Breast epithelium (tissue), 4 donors: Measurements from ENCODE around the gene DOCK10. TPM values are rescaled to one million over a fixed set of nuclear protein-coding genes. Genes with fewer than 3 reads are reported as not detected.

ENCODE experiments used
- DNase-seq, 2 donors: peaks; one replicate each; pipeline ENCODE4 v3.0.0-alpha.2; 2019; ENCODE audit warnings: low spot score in 2 of 2
- H3K27ac ChIP-seq, 2 donors: fragments of 200-600 bp; sonication (generic) in 1 of 2; one replicate each; pipeline ENCODE4 v1.5.1; 2016 to 2019; ENCODE audit warnings: mild to moderate bottlenecking in 1 of 2
- H3K27me3 ChIP-seq, 2 donors: fragments of 200-600 bp; sonication (generic) in 1 of 2; one replicate each; pipeline versions ENCODE4 v1.5.1 to v1.6.0; 2017 to 2019; ENCODE audit warnings: control low read depth in 1 of 2, mild to moderate bottlenecking in 1 of 2
- H3K36me3 ChIP-seq: fragments of 200-600 bp; one replicate; pipeline ENCODE4 v1.5.1; 2019
- H3K4me1 ChIP-seq, 2 donors: fragments of 200-600 bp; sonication (generic); one replicate each; pipeline ENCODE4 v1.5.1; 2016 to 2019; ENCODE audit warnings: control low read depth in 1 of 2
- H3K4me3 ChIP-seq, 3 donors: fragments of 200-600 bp; sonication (generic); 1 replicate in 2 of 3; 2 replicates in 1 of 3; pipeline ENCODE4 v1.5.1; 2016 to 2019; ENCODE audit warnings: mild to moderate bottlenecking in 3 of 3, moderate library complexity in 2 of 3
- H3K9me3 ChIP-seq, 2 donors: fragments of 200-600 bp; sonication (generic) in 1 of 2; one replicate each; pipeline ENCODE4 v1.5.1; 2016 to 2019; ENCODE audit warnings: control low read depth in 1 of 2
- POLR2A ChIP-seq: fragments of 450-650 bp; IDR thresholded peaks from one replicate; pipeline ENCODE4 v1.6.1; 2016; ENCODE audit warnings: antibody characterized with exemption, mild to moderate bottlenecking, moderate library complexity
- POLR2AphosphoS5 ChIP-seq, 3 donors: sonication (generic); formaldehyde crosslinking; IDR thresholded peaks; one replicate each; pipeline ENCODE4 v1.6.1; 2017; ENCODE audit warnings: antibody characterized with exemption in 3 of 3
- intact Hi-C: fragments of 100-400 bp; cut with DNase I; formaldehyde crosslinking; loops from one replicate; pipeline ENCODE4 v1.15.1; 2023; ENCODE audit warnings: low total_unique reads
- total RNA-seq, 3 donors: library from RNA; depleted of rRNA; stranded (reverse); fragments of >200 nt; gene quantifications; one replicate each; pipeline ENCODE4 v1.1.0, GENCODE V29; 2016
- TF ChIP-seq, protein P1 (sequence below), 3 donors: fragments of 450-650 bp; IDR thresholded peaks; one replicate each; pipeline ENCODE4 v1.5.1; 2016 to 2017; ENCODE audit warnings: antibody characterized with exemption in 3 of 3, mild to moderate bottlenecking in 3 of 3, moderate library complexity in 3 of 3

DOCK10 gene
- total RNA-seq, 3 donors from 2014 or later, result 13.8 to 23.9 (median 15.4) TPM

- Histone ChIP-seq H3K36me3 (no peaks in the 10 kb centered on the region), H3K4me1 (no peaks in the 10 kb centered on the region), H3K4me3 (no peak overlapping the region), H3K27me3 (no peaks in the 10 kb centered on the region), H3K9me3 (no peaks in the 10 kb centered on the region), H3K27ac (no peak overlapping the region)
- intact Hi-C loops, result no loop called here
- no peak for DNase-seq
- TF ChIP-seq POLR2AphosphoS5 (IDR thresholded peaks at IDR 0.05) (no peak), POLR2A (no peak)
- TF ChIP-seq, protein P1, sequence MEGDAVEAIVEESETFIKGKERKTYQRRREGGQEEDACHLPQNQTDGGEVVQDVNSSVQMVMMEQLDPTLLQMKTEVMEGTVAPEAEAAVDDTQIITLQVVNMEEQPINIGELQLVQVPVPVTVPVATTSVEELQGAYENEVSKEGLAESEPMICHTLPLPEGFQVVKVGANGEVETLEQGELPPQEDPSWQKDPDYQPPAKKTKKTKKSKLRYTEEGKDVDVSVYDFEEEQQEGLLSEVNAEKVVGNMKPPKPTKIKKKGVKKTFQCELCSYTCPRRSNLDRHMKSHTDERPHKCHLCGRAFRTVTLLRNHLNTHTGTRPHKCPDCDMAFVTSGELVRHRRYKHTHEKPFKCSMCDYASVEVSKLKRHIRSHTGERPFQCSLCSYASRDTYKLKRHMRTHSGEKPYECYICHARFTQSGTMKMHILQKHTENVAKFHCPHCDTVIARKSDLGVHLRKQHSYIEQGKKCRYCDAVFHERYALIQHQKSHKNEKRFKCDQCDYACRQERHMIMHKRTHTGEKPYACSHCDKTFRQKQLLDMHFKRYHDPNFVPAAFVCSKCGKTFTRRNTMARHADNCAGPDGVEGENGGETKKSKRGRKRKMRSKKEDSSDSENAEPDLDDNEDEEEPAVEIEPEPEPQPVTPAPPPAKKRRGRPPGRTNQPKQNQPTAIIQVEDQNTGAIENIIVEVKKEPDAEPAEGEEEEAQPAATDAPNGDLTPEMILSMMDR (IDR thresholded peaks at IDR 0.05), result no peak
These were observed 196.1 kb downstream of the DOCK10 start for GRCh38 chr2:224846161-224846560.

DNA sequence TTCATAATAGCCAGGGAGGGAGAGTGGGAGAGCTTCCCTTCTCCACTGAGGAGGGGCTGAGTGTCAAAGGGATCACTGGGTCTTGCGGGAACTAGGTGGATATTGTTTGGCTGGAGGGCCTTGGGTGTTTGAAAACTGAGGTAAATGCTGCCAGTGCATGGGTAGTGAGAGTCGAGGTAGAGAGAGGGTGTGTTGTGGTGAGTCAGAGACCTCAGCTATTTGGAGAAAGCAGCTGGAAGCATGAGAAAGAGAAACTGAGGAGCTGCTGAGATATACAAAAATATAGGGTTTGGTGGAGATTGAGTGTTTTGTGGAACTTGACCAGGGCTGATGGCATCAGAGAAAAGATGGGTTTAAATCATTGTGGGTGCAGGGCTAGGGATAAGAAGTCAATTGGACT, 199.1 kb downstream of the DOCK10 start:
- H3K36me3 ChIP-seq, result no peaks in the 10 kb centered on the region
- no peak for DNase-seq
- H3K9me3 ChIP-seq, result no peaks in the 10 kb centered on the region
- no peak overlapping the region for H3K4me3 ChIP-seq
- intact Hi-C loops, result no loop called here
- no peak overlapping the region for H3K27ac ChIP-seq
- no peaks in the 10 kb centered on the region for H3K4me1 ChIP-seq
- TF ChIP-seq, protein P1 (IDR thresholded peaks at IDR 0.05), result no peak
- TF ChIP-seq POLR2AphosphoS5 (IDR thresholded peaks at IDR 0.05) (no peak), POLR2A (no peak)
- H3K27me3 ChIP-seq, result no peaks in the 10 kb centered on the region

DNA sequence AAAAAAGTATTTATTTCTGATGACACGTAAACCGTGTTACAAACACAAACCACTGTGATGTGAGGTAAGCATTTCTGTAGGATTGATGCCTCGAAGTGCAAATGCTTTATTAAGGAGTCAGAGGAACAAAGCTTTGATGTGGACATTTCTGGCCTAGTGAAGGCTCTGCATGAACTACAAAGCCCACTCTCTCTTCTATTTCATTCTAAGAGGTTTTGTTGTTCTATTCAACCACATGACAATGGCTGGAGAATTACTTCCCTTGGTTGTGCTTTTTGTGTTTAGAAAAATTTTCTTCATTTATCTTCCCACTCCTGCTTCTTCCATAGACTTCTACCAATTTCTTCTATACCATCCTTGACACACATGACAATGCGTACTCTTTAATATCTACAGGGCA, 200.4 kb downstream of the DOCK10 start:
- no peak for DNase-seq
- Histone ChIP-seq H3K4me3 (no peak overlapping the region), H3K27me3 (no peaks in the 10 kb centered on the region), H3K9me3 (no peaks in the 10 kb centered on the region), H3K36me3 (no peaks in the 10 kb centered on the region), H3K4me1 (no peaks in the 10 kb centered on the region), H3K27ac (no peak overlapping the region)
- TF ChIP-seq POLR2AphosphoS5 (IDR thresholded peaks at IDR 0.05), result no peak
- TF ChIP-seq, protein P1 (IDR thresholded peaks at IDR 0.05), result no peak
- no peak for TF ChIP-seq POLR2A
- intact Hi-C loops, result no loop called here

GRCh38 chr2:224838335-224838734, 203.9 kb downstream of the DOCK10 start:
- H3K4me1 ChIP-seq, result no peaks in the 10 kb centered on the region
- H3K4me3 ChIP-seq, result no peak overlapping the region
- H3K36me3 ChIP-seq, result no peaks in the 10 kb centered on the region
- no peak for DNase-seq
- H3K9me3 ChIP-seq, result no peaks in the 10 kb centered on the region
- H3K27me3 ChIP-seq, result no peaks in the 10 kb centered on the region
- TF ChIP-seq, protein P1 (IDR thresholded peaks at IDR 0.05), result no peak
- TF ChIP-seq POLR2AphosphoS5 (IDR thresholded peaks at IDR 0.05) (no peak), POLR2A (no peak)
- intact Hi-C loops, result no loop called here
- H3K27ac ChIP-seq, result no peak overlapping the region

DNA sequence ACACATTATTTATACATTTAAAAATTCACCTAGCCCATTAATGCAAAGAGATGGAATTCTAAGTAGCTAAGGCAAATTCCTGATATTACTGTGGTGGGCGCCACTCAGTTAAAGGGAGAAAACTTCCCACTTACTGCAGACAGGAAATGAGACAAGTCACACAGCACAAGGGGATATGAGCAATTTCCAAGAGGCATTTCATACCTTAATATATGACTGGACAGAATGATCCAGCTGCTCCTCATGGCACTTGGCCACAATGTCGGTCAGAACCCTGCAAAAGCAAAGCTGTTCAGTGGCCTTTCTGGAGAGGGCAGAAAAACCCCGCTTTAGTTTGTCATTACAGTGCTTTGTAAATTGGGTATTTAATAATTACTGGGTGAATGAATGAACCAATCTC, 204.7 kb downstream of the DOCK10 start:
- H3K27me3 ChIP-seq, result no peaks in the 10 kb centered on the region
- H3K36me3 ChIP-seq, result no peaks in the 10 kb centered on the region
- intact Hi-C loops, result no loop called here
- H3K27ac ChIP-seq, result no peak overlapping the region
- TF ChIP-seq, protein P1 (IDR thresholded peaks at IDR 0.05), result no peak
- H3K9me3 ChIP-seq, result no peaks in the 10 kb centered on the region
- no peak for DNase-seq
- no peaks in the 10 kb centered on the region for H3K4me1 ChIP-seq
- no peak overlapping the region for H3K4me3 ChIP-seq
